HepG2 (cell line): ENCODE data around the gene NFATC3. TPM values are rescaled to one million over a fixed set of nuclear protein-coding genes. Genes with fewer than 3 reads are reported as not detected.

Source experiments
- ATAC-seq: fragments of 200-7000 bp; cut with Tn5 transposase; 3 replicates; pipeline ENCODE4 v1.9.1; 2020; ENCODE audit warnings: mild to moderate bottlenecking, moderate library complexity
- BruUV-seq: library from RNA; stranded (reverse); fragments of 400-500 nt; replicated peaks from 2 replicates; lab custom pipeline; 2021; lab: Mats Ljungman, UMichigan
- CTCF ChIA-PET: fragments of 300-600 bp; formaldehyde crosslinking; extraction: SDS; loops from one replicate; lab custom pipeline; 2021; ENCODE audit warnings: low total read pairs, inconsistent platforms, low intra/inter-chr PET ratio; lab: Yijun Ruan, JAX
- POLR2A ChIA-PET: fragments of 350-600 bp; sonication (Branson Sonifier 250); formaldehyde crosslinking; loops from one replicate; lab custom pipeline; 2020; ENCODE audit warnings: antibody characterized with exemption, inconsistent platforms; lab: Yijun Ruan, JAX
- DNase-seq: peaks from one replicate; pipeline ENCODE4 v3.0.0-alpha.2; 2015; ENCODE audit warnings: low spot score
- FAIRE-seq: peaks from 3 replicates; lab custom pipeline; 2011; peaks lifted over from hg19 to GRCh38; lab: Jason Lieb, UNC
- H2AFZ ChIP-seq: one replicate; pipeline ENCODE4 v1.6.1; 2011; ENCODE audit warnings: low read length, inconsistent platforms
- H3K27ac ChIP-seq: fragments of 300-600 bp; 3 replicates; pipeline ENCODE4 v1.8.0; 2011; ENCODE audit warnings: mixed run types, mild to moderate bottlenecking, mixed read lengths, low read length, inconsistent platforms; ENCODE audit not compliant: insufficient read depth; ENCODE audit errors: extremely low read length
- H3K27me3 ChIP-seq, 2 experiments: fragments of 200-600 bp in 1 of 2; 2 replicates in 1 of 2; 3 replicates in 1 of 2; pipeline versions ENCODE4 v1.6.0 to v1.8.0; 2011; ENCODE audit warnings: low read length in 2 of 2, mild to moderate bottlenecking in 2 of 2, moderate library complexity in 2 of 2, inconsistent platforms in 1 of 2; ENCODE audit not compliant: insufficient read depth in 2 of 2, control insufficient read depth in 1 of 2
- H3K36me3 ChIP-seq, 2 experiments: fragments of 200-600 bp in 1 of 2; replicated peaks in 1 of 2; 2 replicates in 1 of 2; 3 replicates in 1 of 2; pipeline versions ENCODE4 v1.5.1 to v1.8.0; 2011; ENCODE audit warnings: low read length in 2 of 2, inconsistent platforms in 1 of 2; ENCODE audit not compliant: insufficient read depth in 2 of 2, control insufficient read depth in 1 of 2
- H3K4me1 ChIP-seq: 2 replicates; pipeline ENCODE4 v1.5.1; 2012; ENCODE audit warnings: low read length, inconsistent platforms; ENCODE audit not compliant: insufficient read depth
- H3K4me2 ChIP-seq: 2 replicates; pipeline ENCODE4 v1.6.0; 2011; ENCODE audit warnings: low read depth, low read length, inconsistent platforms
- H3K4me3 ChIP-seq, 3 experiments: fragments of 200-600 bp in 1 of 3; sonication (generic), shearing (Covaris generic) in 1 of 3; replicated peaks in 1 of 3; 2 replicates each; pipeline ENCODE4 v1.5.1; 2011 to 2016; ENCODE audit warnings: low read length in 3 of 3, inconsistent platforms in 2 of 3, low read depth in 2 of 3, mild to moderate bottlenecking in 2 of 3, control low read depth in 1 of 3, mixed read lengths in 1 of 3; ENCODE audit not compliant: insufficient read depth in 1 of 3
- H3K79me2 ChIP-seq: one replicate; pipeline ENCODE4 v1.6.1; 2011; ENCODE audit warnings: low read length, inconsistent platforms; ENCODE audit not compliant: insufficient read depth
- H3K9ac ChIP-seq: 2 replicates; pipeline ENCODE4 v1.6.0; 2011; ENCODE audit warnings: mild to moderate bottlenecking, low read depth, low read length, inconsistent platforms; ENCODE audit not compliant: insufficient read depth
- H3K9me3 ChIP-seq: 2 replicates; pipeline ENCODE4 v1.5.1; 2012; ENCODE audit warnings: mild to moderate bottlenecking, low read length
- H4K20me1 ChIP-seq: 2 replicates; pipeline ENCODE4 v1.6.0; 2011; ENCODE audit warnings: inconsistent platforms, mild to moderate bottlenecking, low read length, moderate library complexity; ENCODE audit not compliant: insufficient read depth
- CEBPB ChIP-seq: IDR thresholded peaks from 2 replicates; pipeline ENCODE4 v1.6.1; 2011; ENCODE audit warnings: low read depth, low read length, improper control_type of control experiment, borderline replicate concordance
- HNRNPL ChIP-seq: fragments of 200-400 bp; formaldehyde crosslinking; IDR thresholded peaks from 2 replicates; pipeline ENCODE4 v1.6.1; 2017; ENCODE audit warnings: mild to moderate bottlenecking, low read depth, low read length
- HNRNPLL ChIP-seq: fragments of 200-400 bp; formaldehyde crosslinking; IDR thresholded peaks from 2 replicates; pipeline ENCODE4 v1.6.1; 2017; ENCODE audit warnings: mild to moderate bottlenecking, low read depth, low read length; ENCODE audit not compliant: poor library complexity, severe bottlenecking
- RAD21 ChIP-seq: fragments of 450-650 bp; formaldehyde crosslinking; IDR thresholded peaks from 2 replicates; pipeline ENCODE4 v1.5.0; 2020; ENCODE audit warnings: mild to moderate bottlenecking
- RBFOX2 ChIP-seq: fragments of 200-400 bp; formaldehyde crosslinking; IDR thresholded peaks from 2 replicates; pipeline ENCODE4 v1.6.1; 2017; ENCODE audit warnings: low read depth, mild to moderate bottlenecking, low read length
- TRIM24 ChIP-seq: sonication (generic); formaldehyde crosslinking; IDR thresholded peaks from 2 replicates; pipeline ENCODE4 v1.8.0; 2022; ENCODE audit warnings: mild to moderate bottlenecking, missing genetic modification reagents
- ZNF260 ChIP-seq: sonication (generic); formaldehyde crosslinking; IDR thresholded peaks from 2 replicates; pipeline ENCODE4 v1.4.0; 2020; ENCODE audit warnings: missing genetic modification reagents, low read depth, mild to moderate bottlenecking, borderline replicate concordance
- ZNF574 ChIP-seq: sonication (generic); formaldehyde crosslinking; IDR thresholded peaks from 2 replicates; pipeline ENCODE4 v1.4.0; 2020; ENCODE audit warnings: missing genetic modification reagents
- ZNF670 ChIP-seq: sonication (generic); formaldehyde crosslinking; IDR thresholded peaks from 2 replicates; pipeline ENCODE4 v1.8.0; 2022; ENCODE audit warnings: mild to moderate bottlenecking, missing genetic modification reagents, borderline replicate concordance
- in situ Hi-C: cut with HindIII; loops from 2 replicates; pipeline ENCODE4 v1.10.0; 2017; ENCODE audit warnings: low pct_unique_long_range_greater_than_20kb; ENCODE audit not compliant: extremely low pct_ligation_motif_present
- intact Hi-C: fragments of 100-400 bp; cut with micrococcal nuclease; formaldehyde crosslinking; loops from one replicate; pipeline ENCODE4 v1.10.0; 2022; ENCODE audit not compliant: unreplicated experiment
- polyA plus RNA-seq, 8 experiments: library from polyadenylated mRNA; depleted of rRNA in 3 of 8; stranded (reverse) in 7 of 8; unstranded in 1 of 8; fragments of >200 nt; fragmentation: Illumina TruSeq in 4 of 8; extraction: Trizol in 4 of 8; gene quantifications; 2 replicates each; pipeline versions ENCODE4 v1.2.1 to v1.2.3, GENCODE V29; 2011 to 2016; ENCODE audit warnings: low read depth in 4 of 8, missing spikeins in 1 of 8, mixed read lengths in 1 of 8; ENCODE audit not compliant: insufficient read depth in 1 of 8
- total RNA-seq, 5 experiments: library from RNA; depleted of rRNA; stranded (reverse); fragments of >200 nt; fragmentation: Illumina TruSeq; extraction: Trizol; gene quantifications; 2 replicates each; pipeline ENCODE4 v1.2.3, GENCODE V29; 2016; ENCODE audit warnings: low read depth in 1 of 5
- TF ChIP-seq, protein P1 (sequence below): sonication (generic); formaldehyde crosslinking; IDR thresholded peaks from 2 replicates; pipeline ENCODE4 v1.4.0; 2020; ENCODE audit warnings: mild to moderate bottlenecking, missing genetic modification reagents
- TF ChIP-seq, protein P2 (sequence below): sonication (generic); formaldehyde crosslinking; IDR thresholded peaks from 2 replicates; pipeline ENCODE4 v1.5.0; 2020; ENCODE audit warnings: missing genetic modification reagents
- TF ChIP-seq, protein P3 (sequence below), 2 experiments: sonication (generic) in 1 of 2; formaldehyde crosslinking in 1 of 2; IDR thresholded peaks; 2 replicates each; pipeline versions ENCODE4 v1.6.1 to v1.9.0; 2014 to 2022; ENCODE audit warnings: antibody characterized with exemption in 1 of 2, borderline replicate concordance in 1 of 2, inconsistent platforms in 1 of 2, low read depth in 1 of 2, missing genetic modification reagents in 1 of 2
- TF ChIP-seq, protein P4 (sequence below): sonication (generic); formaldehyde crosslinking; IDR thresholded peaks from 2 replicates; pipeline ENCODE4 v1.4.0; 2020; ENCODE audit warnings: missing genetic modification reagents

Gene NFATC3
- total and polyA plus RNA-seq, 2 of the 13 experiments (the other 11 are each of a cell fraction or from before 2014, with no cell fraction given), result 52.6 to 62.7 TPM

DNA sequence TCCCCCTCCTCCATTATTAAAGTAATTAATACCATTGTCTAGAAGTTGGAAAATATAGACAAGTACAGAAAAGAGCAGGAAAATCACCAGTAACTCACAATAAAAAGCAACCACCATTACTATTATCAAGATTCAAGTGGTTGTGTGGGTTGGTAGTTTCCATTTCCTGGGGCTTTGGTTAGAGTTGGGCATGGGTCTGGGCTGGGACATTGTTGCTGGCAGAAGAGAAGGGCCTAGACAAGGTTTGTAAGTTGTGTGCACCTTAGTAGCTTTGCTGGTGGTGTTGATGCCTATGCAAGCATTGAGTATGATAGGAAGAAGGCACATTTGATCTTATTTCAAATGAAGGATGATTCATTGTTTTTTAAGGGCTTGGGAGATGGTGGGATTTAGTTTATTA, 25.4 kb upstream of the NFATC3 start:
- no peaks in the 10 kb centered on the region for H3K79me2 ChIP-seq
- no peaks in the 10 kb centered on the region for H3K27me3 ChIP-seq
- H2AFZ ChIP-seq, result no peak overlapping the region
- POLR2A ChIA-PET, result no interaction called here
- in situ Hi-C loops, result no loop called here
- no peak overlapping the region for H3K9ac ChIP-seq
- DNase-seq (no peak), FAIRE-seq (no peak)
- no peak overlapping the region for H3K4me3 ChIP-seq
- no TSS peak for BruUV-seq
- H3K36me3 ChIP-seq, result peaks cover 26 to 38% of the 10 kb centered on the region in 2 experiments
- TF ChIP-seq, protein P1, sequence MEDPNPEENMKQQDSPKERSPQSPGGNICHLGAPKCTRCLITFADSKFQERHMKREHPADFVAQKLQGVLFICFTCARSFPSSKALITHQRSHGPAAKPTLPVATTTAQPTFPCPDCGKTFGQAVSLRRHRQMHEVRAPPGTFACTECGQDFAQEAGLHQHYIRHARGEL (CRISPR knock-in tag), result no peak
- TF ChIP-seq, protein P2, sequence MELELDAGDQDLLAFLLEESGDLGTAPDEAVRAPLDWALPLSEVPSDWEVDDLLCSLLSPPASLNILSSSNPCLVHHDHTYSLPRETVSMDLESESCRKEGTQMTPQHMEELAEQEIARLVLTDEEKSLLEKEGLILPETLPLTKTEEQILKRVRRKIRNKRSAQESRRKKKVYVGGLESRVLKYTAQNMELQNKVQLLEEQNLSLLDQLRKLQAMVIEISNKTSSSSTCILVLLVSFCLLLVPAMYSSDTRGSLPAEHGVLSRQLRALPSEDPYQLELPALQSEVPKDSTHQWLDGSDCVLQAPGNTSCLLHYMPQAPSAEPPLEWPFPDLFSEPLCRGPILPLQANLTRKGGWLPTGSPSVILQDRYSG (CRISPR knock-in tag), result no peak
- TF ChIP-seq HNRNPLL, result no peak
- TF ChIP-seq CEBPB, result no peak
- no peak for TF ChIP-seq ZNF574 (CRISPR knock-in tag)
- no peak for TF ChIP-seq RBFOX2
- TF ChIP-seq, protein P3, sequence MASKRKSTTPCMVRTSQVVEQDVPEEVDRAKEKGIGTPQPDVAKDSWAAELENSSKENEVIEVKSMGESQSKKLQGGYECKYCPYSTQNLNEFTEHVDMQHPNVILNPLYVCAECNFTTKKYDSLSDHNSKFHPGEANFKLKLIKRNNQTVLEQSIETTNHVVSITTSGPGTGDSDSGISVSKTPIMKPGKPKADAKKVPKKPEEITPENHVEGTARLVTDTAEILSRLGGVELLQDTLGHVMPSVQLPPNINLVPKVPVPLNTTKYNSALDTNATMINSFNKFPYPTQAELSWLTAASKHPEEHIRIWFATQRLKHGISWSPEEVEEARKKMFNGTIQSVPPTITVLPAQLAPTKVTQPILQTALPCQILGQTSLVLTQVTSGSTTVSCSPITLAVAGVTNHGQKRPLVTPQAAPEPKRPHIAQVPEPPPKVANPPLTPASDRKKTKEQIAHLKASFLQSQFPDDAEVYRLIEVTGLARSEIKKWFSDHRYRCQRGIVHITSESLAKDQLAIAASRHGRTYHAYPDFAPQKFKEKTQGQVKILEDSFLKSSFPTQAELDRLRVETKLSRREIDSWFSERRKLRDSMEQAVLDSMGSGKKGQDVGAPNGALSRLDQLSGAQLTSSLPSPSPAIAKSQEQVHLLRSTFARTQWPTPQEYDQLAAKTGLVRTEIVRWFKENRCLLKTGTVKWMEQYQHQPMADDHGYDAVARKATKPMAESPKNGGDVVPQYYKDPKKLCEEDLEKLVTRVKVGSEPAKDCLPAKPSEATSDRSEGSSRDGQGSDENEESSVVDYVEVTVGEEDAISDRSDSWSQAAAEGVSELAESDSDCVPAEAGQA (IDR thresholded peaks at IDR 0.05; ENCODE audit: low read depth), result no peak
- TF ChIP-seq, protein P3 (CRISPR knock-in tag; IDR thresholded peaks at IDR 0.05; ENCODE audit: borderline replicate concordance), result no peak
- TF ChIP-seq, protein P4, sequence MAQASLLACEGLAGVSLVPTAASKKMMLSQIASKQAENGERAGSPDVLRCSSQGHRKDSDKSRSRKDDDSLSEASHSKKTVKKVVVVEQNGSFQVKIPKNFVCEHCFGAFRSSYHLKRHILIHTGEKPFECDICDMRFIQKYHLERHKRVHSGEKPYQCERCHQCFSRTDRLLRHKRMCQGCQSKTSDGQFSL (CRISPR knock-in tag), result no peak
- no peak for TF ChIP-seq RAD21 (CRISPR knock-in tag)
- TF ChIP-seq HNRNPL, result no peak
- no peak for TF ChIP-seq TRIM24 (CRISPR knock-in tag)
- TF ChIP-seq ZNF670 (CRISPR knock-in tag), result no peak
- TF ChIP-seq ZNF260 (CRISPR knock-in tag), result no peak
- TF ChIP-seq, all 625 proteins: peak for 0
- Histone ChIP-seq H4K20me1 (no peaks in the 10 kb centered on the region), H3K9me3 (no peaks in the 10 kb centered on the region), H3K4me1 (no peaks in the 10 kb centered on the region), H3K4me2 (no peak overlapping the region), H3K27ac (no peak overlapping the region)
- CTCF ChIA-PET, result no interaction called here
- intact Hi-C loops, result loop anchor here (10.0 kb wide), 1 partner anchor 245 kb away; no protein-coding TSS in a partner anchor
- ATAC-seq, result no peak
